Measurements from ENCODE around the gene ZDHHC6. TPM values are rescaled to one million over a fixed set of nuclear protein-coding genes. Genes with fewer than 3 reads are reported as not detected.
A peak's percentile ranks its signal among the peaks of the same experiment; 100 is the strongest.
"Not testable (repeated sequence)": the region's sequence is repeated elsewhere in the genome, so short reads cannot be mapped to it uniquely, and the experiment has no call there.

ZDHHC6 gene
- total RNA-seq, 2 donors from 2014 or later = 19.0 to 25.0 TPM

- no peak for DNase-seq (ENCODE audit: low spot score)
- intact Hi-C loops (cut with DNase I) = no loop called here
Measured at GRCh38 chr10:112448888-112449287, 2.2 kb upstream of the ZDHHC6 start.

GRCh38 chr10:112447620-112447928, 860 bp upstream of the ZDHHC6 start:
- intact Hi-C loops (cut with DNase I) = no loop called here
- DNase-seq (ENCODE audit: low spot score) = no peak

GRCh38 chr10:112446055-112446854, 459 bp downstream of the ZDHHC6 start:
- DNase-seq (ENCODE audit: low spot score) = peak; percentile 78
- intact Hi-C loops (cut with DNase I) = no loop called here

- DNase-seq (ENCODE audit: low spot score) = no peak
- intact Hi-C loops (cut with DNase I) = loop anchor here in 1 of 2 donors (5.0 kb wide), 1 partner anchor 270 kb away; no protein-coding TSS in a partner anchor
Measured at GRCh38 chr10:112442063-112442462, 4.7 kb downstream of the ZDHHC6 start.

GRCh38 chr10:112441520-112441919, 5.2 kb downstream of the ZDHHC6 start:
- DNase-seq (ENCODE audit: low spot score) = no peak
- intact Hi-C loops (cut with DNase I) = loop anchor here in 1 of 2 donors (5.0 kb wide), 1 partner anchor 269 kb away; no protein-coding TSS in a partner anchor

- no peak for DNase-seq (ENCODE audit: low spot score)
- intact Hi-C loops (cut with DNase I) = no loop called here
Measured at GRCh38 chr10:112438356-112438755, 8.4 kb downstream of the ZDHHC6 start.

- DNase-seq (ENCODE audit: low spot score) = no peak
- intact Hi-C loops (cut with DNase I) = loop anchor here in 1 of 2 donors (2.0 kb wide), 1 partner anchor 214 kb away; no protein-coding TSS in a partner anchor
Measured at GRCh38 chr10:112434988-112435619, 11.6 kb downstream of the ZDHHC6 start.

- intact Hi-C loops (cut with DNase I) = no loop called here
- no peak for DNase-seq (ENCODE audit: low spot score)
Measured at GRCh38 chr10:112433136-112433535, 13.6 kb downstream of the ZDHHC6 start.

- no peak for DNase-seq (ENCODE audit: low spot score)
- intact Hi-C loops (cut with DNase I) = no loop called here
Measured at GRCh38 chr10:112429654-112430230, 17.0 kb downstream of the ZDHHC6 start.

GRCh38 chr10:112429147-112429546, 17.6 kb downstream of the ZDHHC6 start:
- intact Hi-C loops (cut with DNase I) = no loop called here
- no peak for DNase-seq (ENCODE audit: low spot score)

- no peak for DNase-seq (ENCODE audit: low spot score)
- intact Hi-C loops (cut with DNase I) = no loop called here
Measured at GRCh38 chr10:112426111-112426510, 20.6 kb downstream of the ZDHHC6 start.

- no peak for DNase-seq (ENCODE audit: low spot score)
- intact Hi-C loops (cut with DNase I) = no loop called here
Measured at GRCh38 chr10:112424651-112425050, 22.1 kb downstream of the ZDHHC6 start.

GRCh38 chr10:112421731-112422130, 25.0 kb downstream of the ZDHHC6 start:
- intact Hi-C loops (cut with DNase I) = no loop called here
- no peak for DNase-seq (ENCODE audit: low spot score)

- intact Hi-C loops (cut with DNase I) = no loop called here
- DNase-seq (ENCODE audit: low spot score) = no peak
Measured at GRCh38 chr10:112412696-112413095, 34.0 kb downstream of the ZDHHC6 start.

GRCh38 chr10:112409755-112410154, 37.0 kb downstream of the ZDHHC6 start:
- intact Hi-C loops (cut with DNase I) = no loop called here
- no peak for DNase-seq (ENCODE audit: low spot score)

- intact Hi-C loops (cut with DNase I) = no loop called here
- no peak for DNase-seq (ENCODE audit: low spot score)
Measured at GRCh38 chr10:112409299-112409698, 37.4 kb downstream of the ZDHHC6 start.

GRCh38 chr10:112407696-112408095, 39.0 kb downstream of the ZDHHC6 start:
- no peak for DNase-seq (ENCODE audit: low spot score)
- intact Hi-C loops (cut with DNase I) = no loop called here

- DNase-seq (ENCODE audit: low spot score); intact Hi-C loops (cut with DNase I): not testable (repeated sequence)
Measured at GRCh38 chr10:112406806-112407205, 39.9 kb downstream of the ZDHHC6 start.

- no peak for DNase-seq (ENCODE audit: low spot score)
- intact Hi-C loops (cut with DNase I) = no loop called here
Measured at GRCh38 chr10:112404617-112405016, 42.1 kb downstream of the ZDHHC6 start.

- DNase-seq (ENCODE audit: low spot score) = no peak
- intact Hi-C loops (cut with DNase I) = no loop called here
Measured at GRCh38 chr10:112402917-112403316, 43.8 kb downstream of the ZDHHC6 start.

- DNase-seq (ENCODE audit: low spot score) = no peak
- intact Hi-C loops (cut with DNase I) = no loop called here
Measured at GRCh38 chr10:112397592-112397991, 49.1 kb downstream of the ZDHHC6 start.

Data from posterior vena cava (tissue), 2 donors.